Measurements from ENCODE around the gene CHST12. TPM values are rescaled to one million over a fixed set of nuclear protein-coding genes. Genes with fewer than 3 reads are reported as not detected.

Gene CHST12
- total and polyA plus RNA-seq, 2 donors (not counting 1 experiment from before 2014, with no cell fraction given), result 25.4 to 27.1 TPM

DNA sequence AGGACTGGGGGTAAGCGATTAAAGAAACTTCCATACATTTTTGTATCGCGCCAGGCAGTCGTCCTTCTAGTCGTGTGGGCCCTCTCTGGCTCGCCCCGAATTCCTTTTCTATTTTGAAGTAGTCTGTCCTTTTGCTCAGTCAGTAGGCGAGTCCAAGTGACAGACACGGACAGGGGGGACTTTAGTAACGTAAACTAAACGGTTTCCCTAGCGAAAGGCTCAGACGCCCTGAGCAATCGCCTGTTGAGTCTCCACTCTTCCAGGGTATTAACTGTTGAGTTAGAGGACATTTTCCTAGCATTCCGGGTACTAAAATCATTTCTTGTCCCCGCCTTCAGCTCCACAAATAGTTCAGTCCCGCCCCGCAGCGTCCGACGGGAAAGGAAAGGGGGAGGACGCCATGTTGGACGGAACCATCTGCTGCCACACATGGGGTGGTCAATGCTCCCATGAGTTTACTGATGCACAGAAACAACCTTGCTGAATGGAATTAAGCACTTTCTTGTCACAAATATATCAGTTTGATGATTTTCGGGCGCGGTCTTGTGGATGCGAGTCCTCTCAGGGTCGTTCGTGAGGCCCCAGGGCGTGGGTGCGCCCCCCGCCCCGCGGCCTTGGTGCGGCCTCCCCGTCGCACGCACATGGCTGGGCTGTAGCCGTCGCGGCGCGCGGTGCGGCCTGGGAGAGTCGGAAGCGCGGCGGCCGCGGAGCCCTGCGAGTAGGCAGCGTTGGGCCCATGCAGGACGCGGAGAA is 49.0 kb upstream of the CHST12 start, which contains the start of gene EIF3B:
Gene EIF3B (plus strand): TSS at position 642 of the 753 bp plus-strand sequence. CDS start 95 bp downstream, at position 737.
- Histone ChIP-seq H3K9ac (ENCODE audit: low read length) (peak within 1 kb of the TSS; percentile 98), H4K20me1 (ENCODE audit: control insufficient read depth, insufficient read depth, low read length, poor library complexity, severe bottlenecking) (peaks cover 44% of the 10 kb centered on the region), H3K4me1 (ENCODE audit: control insufficient read depth in 2 of 2, insufficient read depth in 2 of 2, low read length in 2 of 2) (peaks cover 21 to 27% of the 10 kb centered on the region in 2 donors), H3K27me3 (replicated peaks in 1 of 4; ENCODE audit: control extremely low read depth in 1 of 4, control insufficient read depth in 3 of 4, insufficient read depth in 4 of 4, low read length in 3 of 4) (no peaks in the 10 kb centered on the region), H3K79me2 (ENCODE audit: control insufficient read depth, insufficient read depth, low read length) (peaks cover 56% of the 10 kb centered on the region), H3K4me2 (replicated peaks; ENCODE audit: low read depth, low read length, poor library complexity, severe bottlenecking) (peak within 1 kb of the TSS; percentile 98), H2AFZ (ENCODE audit: insufficient read depth, low read depth, low read length, poor library complexity, severe bottlenecking) (peak within 1 kb of the TSS; percentile 99), H3K36me3 (replicated peaks in 1 of 2; ENCODE audit: control extremely low read depth in 1 of 2, control insufficient read depth in 1 of 2, extremely low read depth in 1 of 2, insufficient read depth in 2 of 2, low read length in 1 of 2) (peaks cover 1 to 14% of the 10 kb centered on the region in 2 experiments), H3K9me3 (ENCODE audit: control extremely low read depth in 1 of 3, control insufficient read depth in 2 of 3, insufficient read depth in 1 of 3, low read length in 2 of 3) (no peaks in the 10 kb centered on the region), H3K27ac (ENCODE audit: low read length in 2 of 2) (peak within 1 kb of the TSS; percentile 98 to 100), H3K4me3 (ENCODE audit: control extremely low read depth in 1 of 5, extremely low read depth in 1 of 5, insufficient read depth in 1 of 5, low read depth in 2 of 5, low read length in 4 of 5) (peak within 1 kb of the TSS; percentile 72 to 97 (median 89))
- peak; percentile 99 for DNase-seq
- H3K9me3 Mint-ChIP-seq (ENCODE audit: insufficient read depth), result no peaks in the 10 kb centered on the region
- no peak for TF ChIP-seq EZH2 (IDR thresholded peaks at IDR 0.05; ENCODE audit: borderline replicate concordance, insufficient read depth, low read depth, low read length, poor library complexity, severe bottlenecking)
- TF ChIP-seq, protein P1, sequence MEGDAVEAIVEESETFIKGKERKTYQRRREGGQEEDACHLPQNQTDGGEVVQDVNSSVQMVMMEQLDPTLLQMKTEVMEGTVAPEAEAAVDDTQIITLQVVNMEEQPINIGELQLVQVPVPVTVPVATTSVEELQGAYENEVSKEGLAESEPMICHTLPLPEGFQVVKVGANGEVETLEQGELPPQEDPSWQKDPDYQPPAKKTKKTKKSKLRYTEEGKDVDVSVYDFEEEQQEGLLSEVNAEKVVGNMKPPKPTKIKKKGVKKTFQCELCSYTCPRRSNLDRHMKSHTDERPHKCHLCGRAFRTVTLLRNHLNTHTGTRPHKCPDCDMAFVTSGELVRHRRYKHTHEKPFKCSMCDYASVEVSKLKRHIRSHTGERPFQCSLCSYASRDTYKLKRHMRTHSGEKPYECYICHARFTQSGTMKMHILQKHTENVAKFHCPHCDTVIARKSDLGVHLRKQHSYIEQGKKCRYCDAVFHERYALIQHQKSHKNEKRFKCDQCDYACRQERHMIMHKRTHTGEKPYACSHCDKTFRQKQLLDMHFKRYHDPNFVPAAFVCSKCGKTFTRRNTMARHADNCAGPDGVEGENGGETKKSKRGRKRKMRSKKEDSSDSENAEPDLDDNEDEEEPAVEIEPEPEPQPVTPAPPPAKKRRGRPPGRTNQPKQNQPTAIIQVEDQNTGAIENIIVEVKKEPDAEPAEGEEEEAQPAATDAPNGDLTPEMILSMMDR (IDR thresholded peaks at IDR 0.05), result no peak
- intact Hi-C loops (cut with micrococcal nuclease), result loop anchor here (1.0 to 2.0 kb wide), 5 partner anchors 40 to 335 kb away; partner anchors contain the start of genes CHST12 and SNX8
- under 1% methylated on average over 53 of the region's 55 CpGs for WGBS (ENCODE audit: insufficient coverage)
- peaks cover 29% of the 10 kb centered on the region for H3K4me1 Mint-ChIP-seq
- ChIA-PET CTCF (interaction anchor here (1.0 to 2.1 kb wide), 5 partner anchors 106 to 159 kb away, joined by 3 to 10 read pairs (median 3); no protein-coding TSS in a partner anchor), POLR2A (interaction anchor here (0.8 to 1.5 kb wide), 7 partner anchors 40 to 282 kb away, joined by 3 to 8 read pairs (median 4); partner anchors contain the start of gene SNX8)
- H3K4me3 Mint-ChIP-seq, result peak within 1 kb of the TSS; percentile 94
- ATAC-seq (ENCODE audit: low read depth), result peak; percentile 83
- H3K27me3 Mint-ChIP-seq, result no peaks in the 10 kb centered on the region
- peak within 1 kb of the TSS; percentile 100 for H3K27ac Mint-ChIP-seq
